Naive thymus-derived CD4-positive, alpha-beta T cell (primary cell): ENCODE measurements around the gene TRIM73. TPM values are rescaled to one million over a fixed set of nuclear protein-coding genes. Genes with fewer than 3 reads are reported as not detected.
A peak's percentile ranks its signal among the peaks of the same experiment; 100 is the strongest.
"Not testable (repeated sequence)": the region's sequence is repeated elsewhere in the genome, so short reads cannot be mapped to it uniquely, and the experiment has no call there.

Source experiments
- ATAC-seq: fragments of 150-1000 bp; cut with Tn5 transposase; 2 replicates; pipeline ENCODE4 v1.10.0; 2021; ENCODE audit warnings: mild to moderate bottlenecking, moderate library complexity
- CTCF ChIA-PET: fragments of 350-600 bp; sonication (Branson Sonifier 250); formaldehyde crosslinking; loops from one replicate; lab custom pipeline; 2021; ENCODE audit warnings: antibody characterized with exemption; lab: Charles Lee
- POLR2A ChIA-PET: fragments of 350-600 bp; sonication (Branson Sonifier 250); formaldehyde crosslinking; loops from one replicate; lab custom pipeline; 2021; ENCODE audit warnings: antibody characterized with exemption, inconsistent platforms; lab: Charles Lee
- DNase-seq, 9 donors: peaks; one replicate each; pipeline versions ENCODE4 v3.0.0 to v3.0.0-alpha.2; 2020 to 2022; ENCODE audit warnings: mixed read lengths in 1 of 9
- H3K27ac ChIP-seq: one replicate; pipeline ENCODE4 v1.7.0; 2013; ENCODE audit warnings: mild to moderate bottlenecking, low read depth, low read length, moderate library complexity
- H3K27me3 ChIP-seq, 2 donors: one replicate each; pipeline ENCODE4 v1.7.0; 2013; ENCODE audit warnings: low read length in 2 of 2, mild to moderate bottlenecking in 2 of 2, moderate library complexity in 2 of 2; ENCODE audit not compliant: control insufficient read depth in 2 of 2, insufficient read depth in 2 of 2
- H3K36me3 ChIP-seq, 3 experiments: 1 replicate in 2 of 3; 2 replicates in 1 of 3; pipeline ENCODE4 v1.7.0; 2013; ENCODE audit warnings: low read length in 3 of 3, mild to moderate bottlenecking in 3 of 3, moderate library complexity in 1 of 3; ENCODE audit not compliant: insufficient read depth in 3 of 3, control insufficient read depth in 2 of 3
- H3K4me1 ChIP-seq, 2 donors: one replicate each; pipeline ENCODE4 v1.7.0; 2013; ENCODE audit warnings: low read length in 2 of 2, mild to moderate bottlenecking in 2 of 2, moderate library complexity in 1 of 2; ENCODE audit not compliant: control insufficient read depth in 2 of 2, insufficient read depth in 2 of 2
- H3K4me3 ChIP-seq: 2 replicates; pipeline ENCODE4 v1.7.0; 2013; ENCODE audit warnings: mild to moderate bottlenecking, low read length
- H3K9me3 ChIP-seq, 3 experiments: 1 replicate in 2 of 3; 2 replicates in 1 of 3; pipeline ENCODE4 v1.7.0; 2013; ENCODE audit warnings: low read length in 3 of 3; ENCODE audit not compliant: control insufficient read depth in 2 of 3
- H3K27ac Mint-ChIP-seq, 9 donors: one replicate each; pipeline ENCODE4 v1.8.0; 2020 to 2022; ENCODE audit warnings: mixed read lengths in 9 of 9, mild to moderate bottlenecking in 8 of 9, moderate library complexity in 5 of 9, inconsistent platforms in 2 of 9
- H3K27me3 Mint-ChIP-seq, 5 donors: one replicate each; pipeline ENCODE4 v1.8.0; 2021 to 2022; ENCODE audit warnings: mixed read lengths in 5 of 5, mild to moderate bottlenecking in 1 of 5
- H3K36me3 Mint-ChIP-seq, 5 donors: one replicate each; pipeline ENCODE4 v1.8.0; 2020 to 2022; ENCODE audit warnings: mixed read lengths in 5 of 5, mild to moderate bottlenecking in 3 of 5, inconsistent platforms in 1 of 5
- H3K4me1 Mint-ChIP-seq, 7 donors: one replicate each; pipeline ENCODE4 v1.8.0; 2020 to 2022; ENCODE audit warnings: mixed read lengths in 7 of 7, mild to moderate bottlenecking in 3 of 7, inconsistent platforms in 1 of 7
- H3K4me3 Mint-ChIP-seq, 10 donors: one replicate each; pipeline ENCODE4 v1.8.0; 2020 to 2022; ENCODE audit warnings: mild to moderate bottlenecking in 10 of 10, mixed read lengths in 10 of 10, moderate library complexity in 6 of 10, inconsistent platforms in 2 of 10
- H3K9me3 Mint-ChIP-seq, 11 donors: one replicate each; pipeline ENCODE4 v1.8.0; 2020 to 2022; ENCODE audit warnings: mixed read lengths in 11 of 11, mild to moderate bottlenecking in 4 of 11, inconsistent platforms in 1 of 11, moderate library complexity in 1 of 11
- intact Hi-C, 2 donors: fragments of 100-400 bp; cut with micrococcal nuclease; formaldehyde crosslinking; loops; one replicate each; pipeline ENCODE4 v1.15.1; 2023
- polyA plus RNA-seq, 2 donors: library from polyadenylated mRNA; unstranded; fragments of 300-500 nt; fragmentation: Illumina TruSeq; gene quantifications; one replicate each; pipeline ENCODE4 v1.2.3, GENCODE V29; 2021
- total RNA-seq, 6 experiments: library from RNA in 5 of 6; stranded (reverse) in 5 of 6; gene quantifications; 1 replicate in 5 of 6; 2 replicates in 1 of 6; pipeline ENCODE4 v1.2.3 and lab custom pipeline; 2021 to 2026

Gene TRIM73
- total RNA-seq (10 to 100 TPM; 14.2 to 33.2 (median 30.0) TPM), polyA plus RNA-seq (1 to 10 TPM; 1.3 to 2.8 TPM), total RNA-seq (lab: John Stamatoyannopoulos, UW) (1.2 reads per million)

DNA sequence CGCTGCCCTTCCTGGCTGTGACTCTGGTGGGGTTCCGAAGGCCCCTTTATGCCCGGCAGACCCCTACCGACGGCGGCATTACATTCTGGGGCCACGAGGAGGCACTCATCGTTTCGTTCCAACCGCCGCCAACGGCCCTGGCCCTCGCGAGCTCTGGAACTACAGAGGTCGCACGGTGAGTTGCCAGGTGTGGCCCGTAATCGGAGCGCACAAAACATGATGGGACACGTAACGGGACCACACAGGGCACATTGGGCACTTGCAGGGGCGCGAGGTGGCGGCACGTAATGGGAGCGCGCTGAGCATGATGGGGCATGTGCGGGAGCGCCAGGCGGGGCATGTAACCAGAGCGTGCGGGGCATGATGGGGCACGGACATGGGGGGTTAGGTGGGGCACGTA is at the start of gene TRIM73:
Gene TRIM73 (plus strand): TSS at position 301 of the 400 bp plus-strand sequence. CDS start 3,305 bp downstream, outside the sequence.
- ATAC-seq, H3K27ac ChIP-seq, CTCF ChIA-PET, DNase-seq, H3K9me3 Mint-ChIP-seq, H3K4me1 ChIP-seq, H3K27me3 Mint-ChIP-seq, H3K36me3 ChIP-seq, H3K4me3 ChIP-seq, H3K27ac Mint-ChIP-seq, H3K9me3 ChIP-seq, H3K4me1 Mint-ChIP-seq, H3K36me3 Mint-ChIP-seq, intact Hi-C loops, H3K4me3 Mint-ChIP-seq, POLR2A ChIA-PET, H3K27me3 ChIP-seq: not testable (repeated sequence)

GRCh38 chr7:75358671-75359541 is 36.5 kb upstream of the TRIM73 start:
- H3K36me3 ChIP-seq, H3K36me3 Mint-ChIP-seq, H3K27me3 Mint-ChIP-seq, H3K9me3 Mint-ChIP-seq, H3K9me3 ChIP-seq, H3K4me1 Mint-ChIP-seq, intact Hi-C loops, H3K27me3 ChIP-seq, CTCF ChIA-PET, POLR2A ChIA-PET, H3K4me3 ChIP-seq, H3K4me1 ChIP-seq: not testable (repeated sequence)
- peak overlapping the region; percentile 57 for H3K27ac ChIP-seq
- ATAC-seq (peak; percentile 85), DNase-seq (peak; percentile 17 to 64 (median 48))
- H3K4me3 Mint-ChIP-seq: peak overlapping the region; percentile 25 to 89 (median 86)
- H3K27ac Mint-ChIP-seq: peak overlapping the region in 5 of 9 donors; percentile 81 to 95 (median 94)

- H3K27ac ChIP-seq, H3K36me3 Mint-ChIP-seq, H3K9me3 Mint-ChIP-seq, H3K27me3 Mint-ChIP-seq, ATAC-seq, POLR2A ChIA-PET, intact Hi-C loops, H3K36me3 ChIP-seq, H3K4me3 ChIP-seq, H3K4me1 ChIP-seq, H3K27me3 ChIP-seq, H3K4me1 Mint-ChIP-seq, CTCF ChIA-PET, H3K9me3 ChIP-seq: not testable (repeated sequence)
- H3K27ac Mint-ChIP-seq: peak overlapping the region in 1 of 9 donors; percentile 94
- peak overlapping the region in 2 of 10 donors; percentile 82 to 87 for H3K4me3 Mint-ChIP-seq
- peak in 1 of 9 donors; percentile 27 for DNase-seq
These were observed 35.9 kb upstream of the TRIM73 start for GRCh38 chr7:75359542-75359848.

- ATAC-seq, H3K4me3 ChIP-seq, H3K4me1 ChIP-seq, H3K9me3 ChIP-seq, CTCF ChIA-PET, DNase-seq, H3K36me3 Mint-ChIP-seq, H3K4me1 Mint-ChIP-seq, intact Hi-C loops, H3K27ac ChIP-seq, H3K27me3 ChIP-seq, H3K9me3 Mint-ChIP-seq, H3K4me3 Mint-ChIP-seq, H3K27me3 Mint-ChIP-seq, H3K27ac Mint-ChIP-seq, POLR2A ChIA-PET, H3K36me3 ChIP-seq: not testable (repeated sequence)
These were observed 31.4 kb upstream of the TRIM73 start for GRCh38 chr7:75364079-75364478.

GRCh38 chr7:75366643-75367042 is 28.8 kb upstream of the TRIM73 start:
- POLR2A ChIA-PET, H3K4me1 ChIP-seq, H3K27ac Mint-ChIP-seq, H3K9me3 Mint-ChIP-seq, DNase-seq, H3K4me1 Mint-ChIP-seq, intact Hi-C loops, ATAC-seq, CTCF ChIA-PET, H3K9me3 ChIP-seq, H3K4me3 ChIP-seq, H3K27me3 Mint-ChIP-seq, H3K27ac ChIP-seq, H3K36me3 ChIP-seq, H3K36me3 Mint-ChIP-seq, H3K4me3 Mint-ChIP-seq, H3K27me3 ChIP-seq: not testable (repeated sequence)

DNA sequence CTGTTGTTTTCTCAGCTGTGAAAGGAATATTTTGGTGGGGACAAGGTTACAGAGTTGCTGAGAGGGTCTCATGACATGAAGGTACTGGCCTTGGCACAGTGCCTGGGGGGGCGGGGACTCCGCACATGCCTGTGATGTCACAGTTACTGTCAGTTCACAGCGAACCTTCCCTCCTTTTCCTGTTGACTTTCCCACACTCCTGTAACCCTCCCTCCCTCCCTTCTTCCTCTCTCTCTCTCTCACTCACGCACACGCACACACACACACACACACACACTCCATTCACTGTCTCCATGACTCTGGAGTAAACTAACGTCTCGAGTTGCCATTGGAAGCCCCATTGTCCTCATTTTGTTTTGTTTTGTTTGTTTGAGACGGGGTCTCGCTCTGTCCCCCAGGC is 28.1 kb upstream of the TRIM73 start:
- H3K4me3 Mint-ChIP-seq, POLR2A ChIA-PET, H3K27me3 ChIP-seq, CTCF ChIA-PET, ATAC-seq, H3K27me3 Mint-ChIP-seq, H3K36me3 ChIP-seq, DNase-seq, H3K9me3 Mint-ChIP-seq, H3K9me3 ChIP-seq, H3K36me3 Mint-ChIP-seq, H3K4me1 Mint-ChIP-seq, H3K27ac ChIP-seq, H3K4me3 ChIP-seq, H3K27ac Mint-ChIP-seq, intact Hi-C loops, H3K4me1 ChIP-seq: not testable (repeated sequence)

DNA sequence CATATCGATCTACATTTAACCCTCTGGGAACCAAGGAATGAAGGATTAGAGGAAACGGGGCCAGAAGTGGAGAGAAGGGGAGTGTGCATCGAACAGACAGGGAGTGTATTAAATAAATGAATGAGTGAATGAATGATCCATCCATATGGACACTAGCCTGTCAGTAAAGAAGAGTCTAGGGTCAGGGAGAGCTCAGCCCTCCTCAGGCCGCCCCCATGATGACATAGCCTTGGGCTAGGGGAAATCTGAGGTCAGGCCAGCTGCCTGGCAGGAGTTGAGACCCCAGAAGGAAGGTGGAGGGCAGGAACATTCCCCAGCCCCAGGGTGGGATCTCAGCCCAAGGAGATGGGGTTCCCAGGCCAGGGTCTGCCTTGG is 21.3 kb upstream of the TRIM73 start:
- H3K27me3 Mint-ChIP-seq, H3K9me3 Mint-ChIP-seq, intact Hi-C loops, H3K27me3 ChIP-seq, H3K4me3 Mint-ChIP-seq, H3K27ac ChIP-seq, CTCF ChIA-PET, H3K4me1 Mint-ChIP-seq, H3K4me3 ChIP-seq, H3K36me3 ChIP-seq, DNase-seq, H3K36me3 Mint-ChIP-seq, H3K4me1 ChIP-seq, H3K27ac Mint-ChIP-seq, H3K9me3 ChIP-seq, POLR2A ChIA-PET, ATAC-seq: not testable (repeated sequence)
